RWPE2 (cell line): ENCODE results near the gene SYNCRIP.

Experiments used
- ATAC-seq: fragments of 200-7000 bp; cut with Tn5 transposase; 3 replicates; pipeline ENCODE4 v1.9.1; 2021; ENCODE audit warnings: low read depth
- DNase-seq: peaks from one replicate; pipeline ENCODE4 v3.0.0-alpha.2; 2020; ENCODE audit warnings: low spot score
- H3K27ac ChIP-seq: fragments of 450-650 bp; 2 replicates; pipeline ENCODE4 v1.5.1; 2017; ENCODE audit warnings: mild to moderate bottlenecking; ENCODE audit not compliant: poor library complexity, severe bottlenecking
- H3K27me3 ChIP-seq: fragments of 250-450 bp; sonication (Bioruptor Pico); 2 replicates; pipeline ENCODE4 v1.5.1; 2021; ENCODE audit warnings: mild to moderate bottlenecking, moderate library complexity; ENCODE audit not compliant: insufficient read depth, poor library complexity, severe bottlenecking
- H3K36me3 ChIP-seq: fragments of 250-450 bp; sonication (Bioruptor Pico); 2 replicates; pipeline ENCODE4 v1.5.1; 2020; ENCODE audit warnings: low read depth, mild to moderate bottlenecking, moderate library complexity
- H3K4me1 ChIP-seq: fragments of 250-450 bp; sonication (Bioruptor Pico); 2 replicates; pipeline ENCODE4 v1.5.1; 2021; ENCODE audit warnings: mild to moderate bottlenecking, moderate library complexity; ENCODE audit not compliant: insufficient read depth, poor library complexity, severe bottlenecking
- H3K4me3 ChIP-seq: fragments of 250-450 bp; sonication (Bioruptor Pico); 2 replicates; pipeline ENCODE4 v1.5.1; 2021; ENCODE audit warnings: mild to moderate bottlenecking, moderate library complexity; ENCODE audit not compliant: severe bottlenecking
- H3K9me3 ChIP-seq: fragments of 250-450 bp; sonication (Bioruptor Pico); 2 replicates; pipeline ENCODE4 v1.5.1; 2021; ENCODE audit warnings: mild to moderate bottlenecking, moderate library complexity; ENCODE audit not compliant: severe bottlenecking
- TF ChIP-seq, protein P1 (sequence below): fragments of 450-650 bp; IDR thresholded peaks from one replicate; pipeline ENCODE4 v1.5.1; 2017; ENCODE audit warnings: mild to moderate bottlenecking, moderate library complexity; ENCODE audit not compliant: poor library complexity, severe bottlenecking

The SYNCRIP gene

DNA sequence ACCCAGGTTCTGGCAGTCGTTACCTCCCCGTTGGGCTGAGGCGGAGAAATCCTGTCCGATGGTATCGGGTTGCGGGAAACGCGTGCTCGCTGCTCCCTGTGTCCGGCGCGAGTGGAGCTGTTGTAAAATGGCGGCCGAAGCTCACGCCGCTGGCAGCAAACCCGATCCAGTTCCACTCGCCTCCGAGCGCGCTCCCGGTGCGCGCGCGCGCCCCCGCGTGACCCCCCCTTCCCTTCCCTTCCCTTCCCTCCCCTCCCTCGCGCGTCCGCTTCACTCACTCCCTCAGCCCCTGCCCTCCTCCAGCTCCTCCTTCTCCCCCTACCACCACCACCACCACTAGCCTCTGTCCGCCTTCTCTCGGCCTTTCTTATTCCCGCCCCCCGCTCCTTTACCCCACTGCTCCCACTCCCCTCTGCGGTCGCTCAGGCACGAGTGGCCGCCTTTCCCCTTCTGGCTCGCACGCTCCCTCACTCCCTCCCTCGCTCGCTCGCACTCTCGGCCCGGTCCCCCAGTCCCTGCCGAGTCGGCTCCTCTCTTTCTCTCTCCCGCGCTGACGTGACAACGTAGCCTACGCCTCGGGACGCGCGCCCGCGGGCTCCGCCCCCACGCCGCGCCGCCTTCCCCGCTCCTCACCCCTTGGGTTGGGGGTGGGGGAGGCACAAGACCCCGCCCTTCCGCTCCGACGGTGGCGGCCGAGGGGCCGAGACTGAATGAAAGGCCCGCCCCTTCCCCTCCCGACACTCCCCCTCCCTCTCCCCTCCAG lies at the start of gene SYNCRIP:
TSS of gene SYNCRIP (minus strand) at position 113 of the 763 bp plus-strand sequence. CDS start 1,447 bp downstream, outside the sequence.
- Histone ChIP-seq H3K36me3 (peaks cover 38% of the 10 kb centered on the region), H3K27ac (peak within 1 kb of the TSS; percentile 92), H3K4me3 (peak within 1 kb of the TSS; percentile 94), H3K4me1 (peaks cover 20% of the 10 kb centered on the region), H3K27me3 (no peaks in the 10 kb centered on the region), H3K9me3 (no peaks in the 10 kb centered on the region)
- peak; percentile 75 for ATAC-seq
- peak; percentile 97 for DNase-seq
- TF ChIP-seq, protein P1, sequence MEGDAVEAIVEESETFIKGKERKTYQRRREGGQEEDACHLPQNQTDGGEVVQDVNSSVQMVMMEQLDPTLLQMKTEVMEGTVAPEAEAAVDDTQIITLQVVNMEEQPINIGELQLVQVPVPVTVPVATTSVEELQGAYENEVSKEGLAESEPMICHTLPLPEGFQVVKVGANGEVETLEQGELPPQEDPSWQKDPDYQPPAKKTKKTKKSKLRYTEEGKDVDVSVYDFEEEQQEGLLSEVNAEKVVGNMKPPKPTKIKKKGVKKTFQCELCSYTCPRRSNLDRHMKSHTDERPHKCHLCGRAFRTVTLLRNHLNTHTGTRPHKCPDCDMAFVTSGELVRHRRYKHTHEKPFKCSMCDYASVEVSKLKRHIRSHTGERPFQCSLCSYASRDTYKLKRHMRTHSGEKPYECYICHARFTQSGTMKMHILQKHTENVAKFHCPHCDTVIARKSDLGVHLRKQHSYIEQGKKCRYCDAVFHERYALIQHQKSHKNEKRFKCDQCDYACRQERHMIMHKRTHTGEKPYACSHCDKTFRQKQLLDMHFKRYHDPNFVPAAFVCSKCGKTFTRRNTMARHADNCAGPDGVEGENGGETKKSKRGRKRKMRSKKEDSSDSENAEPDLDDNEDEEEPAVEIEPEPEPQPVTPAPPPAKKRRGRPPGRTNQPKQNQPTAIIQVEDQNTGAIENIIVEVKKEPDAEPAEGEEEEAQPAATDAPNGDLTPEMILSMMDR: no peak

DNA sequence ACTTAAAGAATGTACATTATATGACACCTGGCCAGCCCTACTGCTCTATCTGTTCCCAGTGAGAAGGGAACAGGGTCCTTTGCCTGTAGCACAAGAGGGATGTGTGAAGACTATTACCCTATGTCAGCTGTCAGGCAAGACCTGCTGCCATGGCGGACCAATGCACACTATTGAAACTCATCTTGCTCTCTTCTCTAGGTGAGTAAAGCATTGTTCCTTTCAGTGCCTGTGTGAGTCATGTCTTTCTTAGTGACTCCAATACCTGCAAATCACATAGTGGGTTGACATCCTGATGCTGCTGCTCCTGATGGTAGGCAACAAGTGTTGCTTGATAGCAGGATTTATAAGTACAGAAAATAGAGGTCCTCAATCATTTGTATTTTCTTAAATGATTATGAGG lies 48.8 kb upstream of the SYNCRIP start:
- H3K4me1 ChIP-seq: no peaks in the 10 kb centered on the region
- no peaks in the 10 kb centered on the region for H3K27me3 ChIP-seq
- no peak for DNase-seq
- H3K9me3 ChIP-seq: no peaks in the 10 kb centered on the region
- TF ChIP-seq, protein P1: no peak
- no peak for ATAC-seq
- no peak overlapping the region for H3K4me3 ChIP-seq
- H3K36me3 ChIP-seq: no peaks in the 10 kb centered on the region
- no peak overlapping the region for H3K27ac ChIP-seq

DNA sequence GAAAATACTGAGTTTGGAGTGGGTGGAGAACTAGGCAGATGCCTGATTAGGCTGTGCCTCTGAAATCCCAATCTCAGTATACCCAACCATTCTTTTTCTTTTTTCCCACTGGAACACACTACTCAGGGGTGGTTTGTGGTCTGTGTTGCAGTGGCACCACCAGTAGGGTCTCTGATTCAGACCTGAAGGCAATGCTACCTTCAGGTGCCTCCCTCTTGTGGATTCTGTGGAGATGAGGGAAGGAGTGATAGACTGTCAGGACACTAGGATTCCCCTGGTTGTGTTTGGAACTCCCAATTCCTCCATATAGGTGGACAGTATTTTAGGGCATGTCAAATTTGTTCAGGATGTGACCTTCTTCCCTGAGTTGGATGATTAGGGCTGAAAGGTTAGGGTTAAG lies 47.4 kb upstream of the SYNCRIP start:
- Histone ChIP-seq H3K27ac (no peak overlapping the region), H3K4me1 (no peaks in the 10 kb centered on the region), H3K4me3 (no peak overlapping the region), H3K36me3 (no peaks in the 10 kb centered on the region), H3K9me3 (no peaks in the 10 kb centered on the region), H3K27me3 (no peaks in the 10 kb centered on the region)
- DNase-seq: no peak
- ATAC-seq: no peak
- TF ChIP-seq, protein P1: no peak

DNA sequence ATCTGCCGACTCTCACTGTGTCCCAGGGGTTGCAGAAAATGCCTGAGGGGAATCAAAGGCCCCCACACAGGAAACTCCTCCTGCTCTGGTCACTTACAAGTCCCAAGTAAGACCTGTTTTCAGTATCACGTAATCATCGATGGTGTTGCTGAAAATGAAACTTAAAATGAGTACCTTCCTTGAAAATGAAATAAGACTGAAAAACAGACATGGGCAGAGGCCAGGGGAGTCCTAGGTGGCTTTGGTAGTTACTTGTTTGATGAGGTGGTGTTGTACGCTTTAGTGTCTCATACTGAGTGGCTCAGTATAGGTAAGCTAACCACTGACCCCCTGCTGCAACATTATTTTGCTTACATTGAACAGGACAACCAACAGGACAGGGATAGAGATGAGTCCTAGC lies 43.0 kb upstream of the SYNCRIP start:
- Histone ChIP-seq H3K27ac (no peak overlapping the region), H3K36me3 (no peaks in the 10 kb centered on the region), H3K9me3 (no peaks in the 10 kb centered on the region), H3K4me3 (no peak overlapping the region), H3K27me3 (no peaks in the 10 kb centered on the region), H3K4me1 (no peaks in the 10 kb centered on the region)
- DNase-seq: no peak
- no peak for ATAC-seq
- TF ChIP-seq, protein P1: no peak

DNA sequence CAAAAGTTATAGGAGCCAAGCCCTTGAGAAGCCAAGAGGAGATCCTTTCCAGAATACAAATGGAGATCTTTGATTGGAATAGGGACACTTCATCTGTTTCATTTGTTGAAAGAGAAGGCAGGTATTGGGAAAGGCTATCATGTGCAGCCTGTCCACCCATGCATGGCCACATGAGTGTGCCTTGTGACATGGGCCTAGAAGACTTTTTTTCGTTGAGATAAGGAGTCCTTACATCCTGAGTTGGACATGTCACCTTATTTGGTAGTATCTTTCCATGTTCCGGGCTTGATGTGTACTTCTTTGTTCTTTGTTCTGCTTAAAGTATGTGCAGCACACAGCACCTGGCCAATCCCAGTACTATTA lies 42.1 kb upstream of the SYNCRIP start:
- Histone ChIP-seq H3K27me3 (no peaks in the 10 kb centered on the region), H3K36me3 (no peaks in the 10 kb centered on the region), H3K4me3 (no peak overlapping the region), H3K4me1 (no peaks in the 10 kb centered on the region), H3K9me3 (no peaks in the 10 kb centered on the region), H3K27ac (no peak overlapping the region)
- ATAC-seq (no peak), DNase-seq (no peak)
- TF ChIP-seq, protein P1: no peak
